ENCODE data around the gene GPC6.

Gene GPC6

DNA sequence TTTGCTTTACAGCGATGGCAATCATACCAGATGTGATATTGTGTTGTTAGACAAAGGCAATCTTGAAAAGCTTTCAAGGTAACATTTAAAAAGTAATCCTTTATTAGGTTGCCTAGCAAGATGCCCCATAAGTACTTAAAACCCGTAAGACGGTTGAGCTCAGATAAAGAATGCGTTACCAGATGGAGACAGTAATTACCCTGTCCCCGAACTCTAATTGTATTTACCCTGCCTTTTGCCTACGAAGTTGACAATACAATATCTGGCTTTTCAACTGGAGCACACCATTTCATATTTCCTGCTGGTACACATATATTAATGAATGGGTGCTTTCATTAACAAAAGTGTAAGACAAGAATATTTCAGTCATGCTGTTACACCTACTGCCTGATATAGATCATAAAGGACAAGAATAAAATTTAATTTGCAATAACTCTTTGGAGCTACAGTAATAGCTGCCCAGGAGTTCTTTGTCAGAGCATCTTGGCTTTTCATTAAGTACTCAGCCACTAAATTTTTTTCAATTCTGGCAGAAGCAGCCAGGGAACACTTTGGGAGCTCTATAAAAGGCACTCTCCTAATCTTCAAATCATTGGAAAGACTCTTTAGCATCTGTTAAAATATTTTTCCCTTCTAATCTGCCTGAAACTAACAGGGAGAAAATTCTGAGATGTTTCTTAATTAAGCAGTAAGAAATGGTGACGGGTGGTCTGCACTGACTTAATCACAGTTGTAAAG lies 1189.1 kb downstream of the GPC6 start:
- DNase-seq (ENCODE audit: low spot score): no peak

- DNase-seq (ENCODE audit: low spot score): no peak
These were observed 1190.0 kb downstream of the GPC6 start for GRCh38 chr13:94416454-94417080.

DNA sequence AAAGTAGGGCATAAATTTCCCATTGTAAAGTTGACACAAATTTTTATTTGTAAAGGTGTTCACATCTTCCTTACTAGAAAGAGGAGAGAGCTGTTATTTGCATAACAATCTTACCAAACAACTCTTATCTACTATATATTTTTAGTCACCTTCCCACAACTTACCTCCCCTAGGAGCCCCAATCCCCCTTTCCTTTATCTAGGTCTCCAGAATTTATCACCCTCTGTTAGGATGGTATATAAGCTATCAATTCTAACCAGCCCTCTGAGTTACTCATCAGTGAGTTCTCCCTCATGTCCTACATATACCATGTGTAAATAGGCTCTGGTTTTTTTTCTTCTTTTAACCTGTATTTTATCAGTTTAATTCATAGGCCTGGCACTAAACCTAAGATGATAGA lies 1190.7 kb downstream of the GPC6 start:
- DNase-seq (ENCODE audit: low spot score): no peak

DNA sequence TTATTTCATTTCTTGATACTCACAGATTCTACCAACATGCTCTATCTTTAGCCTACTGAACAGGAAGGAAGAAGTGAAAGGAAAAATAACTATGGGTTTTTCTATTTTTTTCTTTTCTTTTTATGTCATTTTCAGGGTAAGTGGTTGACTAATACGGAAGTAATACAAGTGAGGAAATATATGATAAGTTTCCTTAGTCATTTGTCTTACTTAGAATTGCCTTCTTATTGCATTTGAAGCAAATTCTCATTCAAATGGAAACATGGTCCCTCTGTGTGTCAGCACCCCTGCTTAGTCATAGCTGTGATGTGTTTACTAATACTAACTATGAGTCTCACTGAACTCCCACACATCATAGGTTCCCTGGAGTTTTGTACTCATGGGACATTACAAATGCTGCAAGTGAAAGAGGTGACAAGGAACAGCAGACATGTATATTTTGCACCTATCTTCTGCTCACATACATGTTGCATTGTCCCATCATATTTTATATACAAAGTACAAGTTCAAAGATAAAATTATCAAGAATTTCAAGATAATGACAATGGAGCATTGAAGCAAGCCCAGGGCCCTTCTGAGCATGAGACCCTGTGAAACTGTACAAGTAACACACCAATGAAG lies 1192.8 kb downstream of the GPC6 start:
- no peak for DNase-seq (ENCODE audit: low spot score)

DNA sequence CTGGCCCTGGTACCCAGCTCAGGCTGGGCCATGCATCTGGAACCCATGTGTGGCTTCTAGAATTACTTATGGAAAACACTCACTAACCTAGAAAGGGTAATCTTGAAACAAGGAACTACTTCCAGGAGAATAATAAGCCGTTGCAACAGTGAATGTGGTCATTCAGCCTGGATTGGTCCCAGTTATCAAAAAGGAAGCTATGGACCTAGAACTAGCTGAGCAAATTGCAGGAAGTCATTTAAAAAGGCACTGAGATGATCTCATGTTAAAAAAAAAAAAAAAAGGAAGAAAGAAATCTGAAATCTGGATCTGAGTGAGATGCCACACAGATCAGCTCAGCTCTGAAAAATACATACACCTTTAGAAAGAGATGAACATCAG lies 1193.3 kb downstream of the GPC6 start:
- no peak for DNase-seq (ENCODE audit: low spot score)

GRCh38 chr13:94427313-94427953 lies 1200.8 kb downstream of the GPC6 start:
- no peak for DNase-seq (ENCODE audit: low spot score)

GRCh38 chr13:94431574-94431973 lies 1205.0 kb downstream of the GPC6 start:
- no peak for DNase-seq (ENCODE audit: low spot score)

DNA sequence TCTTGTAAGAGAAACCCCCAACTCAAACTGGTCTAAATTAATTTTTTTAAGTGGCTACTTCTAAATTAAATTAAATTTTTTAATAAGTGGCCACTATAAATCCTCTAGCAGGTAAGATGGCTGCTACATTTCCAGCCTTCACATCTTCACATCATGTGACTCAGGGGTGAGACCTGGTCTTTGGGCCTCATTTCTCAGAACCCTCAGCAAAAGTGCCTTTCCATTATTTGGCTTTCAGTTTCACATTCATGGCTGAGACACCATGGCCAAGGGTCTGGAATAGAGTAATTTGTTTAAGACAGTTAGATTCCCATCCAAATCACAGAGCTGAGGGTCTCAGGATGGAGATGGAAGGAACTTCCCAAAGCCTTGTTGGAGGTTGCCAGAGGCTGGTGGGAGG lies 1205.4 kb downstream of the GPC6 start:
- DNase-seq (ENCODE audit: low spot score): no peak

DNA sequence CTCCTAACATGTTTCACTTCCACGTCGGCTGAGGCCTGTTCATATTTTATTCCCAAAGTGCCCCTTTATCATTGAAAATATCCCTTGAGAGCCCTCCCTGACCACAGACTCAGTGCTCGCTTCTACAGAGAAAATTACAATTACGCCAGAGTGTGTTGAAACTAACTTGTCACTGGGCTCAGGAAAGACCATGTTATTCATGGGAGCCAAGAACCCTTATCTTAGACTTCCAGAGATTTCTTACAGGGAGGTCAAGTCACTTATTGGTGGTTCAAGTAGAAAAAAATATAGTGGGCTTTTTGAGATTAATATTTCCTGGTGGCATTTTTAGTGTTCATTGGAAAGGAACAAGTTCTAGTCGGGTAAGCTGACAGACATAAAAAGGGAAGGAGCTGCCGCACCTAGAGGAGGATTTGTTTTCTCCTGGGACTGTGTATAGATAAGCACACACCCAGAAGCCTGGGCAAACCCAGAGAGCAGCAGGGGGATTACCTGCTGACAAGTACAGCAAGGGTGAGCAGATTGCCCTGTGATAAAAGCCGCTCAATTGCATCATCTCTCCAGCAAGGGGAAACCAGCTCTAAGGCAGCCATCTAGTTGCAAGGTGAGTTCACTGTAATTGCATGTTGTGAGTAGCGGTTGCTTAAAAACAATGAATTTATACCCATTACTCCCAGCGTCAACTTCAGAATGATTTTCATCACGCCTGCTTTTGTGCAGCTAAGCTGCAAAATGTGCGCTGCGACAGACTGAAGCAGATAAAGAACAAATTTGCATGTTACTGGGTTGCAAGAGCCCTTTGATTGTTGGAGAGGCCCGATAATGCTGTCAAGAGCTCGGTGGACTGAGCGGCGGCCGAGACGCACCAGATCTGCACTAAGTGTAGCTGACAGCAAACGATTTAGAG lies 1206.7 kb downstream of the GPC6 start:
- no peak for DNase-seq (ENCODE audit: low spot score)

DNA sequence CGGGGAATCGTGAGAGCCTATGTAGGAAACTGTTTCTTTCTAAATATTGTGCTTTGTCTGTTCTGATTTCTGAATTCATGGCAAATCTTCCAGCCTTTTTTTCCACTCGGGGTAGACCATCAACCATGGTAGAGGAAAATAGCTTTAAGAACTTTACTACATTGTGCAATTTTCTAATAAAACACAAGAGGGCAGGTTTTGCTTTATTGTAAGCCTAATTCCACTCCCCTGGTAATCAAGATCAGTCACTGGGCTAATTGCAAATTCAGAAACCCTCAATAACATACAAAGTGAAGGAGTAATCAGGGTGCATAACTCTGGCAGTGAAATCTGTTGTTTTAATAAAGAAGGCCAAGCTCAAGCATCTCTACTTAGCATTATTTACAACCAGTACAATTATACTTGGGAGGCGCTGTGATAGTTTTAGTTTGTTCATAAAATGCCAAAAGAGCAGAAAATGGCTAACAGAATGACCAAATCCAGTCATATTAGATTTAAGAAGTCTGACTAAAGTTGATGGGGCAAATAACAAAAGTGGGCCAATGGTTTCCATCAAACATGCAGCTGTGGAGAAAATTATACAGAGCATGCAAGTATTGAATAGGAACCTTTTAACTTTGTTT lies 1209.1 kb downstream of the GPC6 start:
- DNase-seq (ENCODE audit: low spot score): no peak

DNA sequence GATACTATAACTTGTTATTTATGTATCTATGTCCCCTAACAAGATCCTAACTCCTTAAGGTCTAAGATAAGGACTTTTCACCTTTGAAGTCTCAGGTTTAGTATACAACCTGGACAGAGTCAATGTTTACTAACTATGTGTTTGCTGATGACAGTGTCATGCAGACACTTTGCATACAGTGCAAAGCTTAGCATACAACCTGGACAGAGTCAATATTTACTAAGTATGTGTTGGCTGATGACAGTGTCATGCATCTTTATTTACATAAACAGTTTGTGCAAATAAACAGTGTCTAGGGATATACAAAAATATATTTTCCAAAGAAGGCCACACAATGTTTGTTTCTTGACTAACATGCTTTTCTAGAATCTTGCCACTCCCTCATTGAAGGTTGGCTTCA lies 1218.2 kb downstream of the GPC6 start:
- DNase-seq (ENCODE audit: low spot score): no peak

GRCh38 chr13:94454334-94454733 lies 1227.7 kb downstream of the GPC6 start:
- no peak for DNase-seq (ENCODE audit: low spot score)

GRCh38 chr13:94454906-94455305 lies 1228.3 kb downstream of the GPC6 start:
- DNase-seq (ENCODE audit: low spot score): no peak

DNA sequence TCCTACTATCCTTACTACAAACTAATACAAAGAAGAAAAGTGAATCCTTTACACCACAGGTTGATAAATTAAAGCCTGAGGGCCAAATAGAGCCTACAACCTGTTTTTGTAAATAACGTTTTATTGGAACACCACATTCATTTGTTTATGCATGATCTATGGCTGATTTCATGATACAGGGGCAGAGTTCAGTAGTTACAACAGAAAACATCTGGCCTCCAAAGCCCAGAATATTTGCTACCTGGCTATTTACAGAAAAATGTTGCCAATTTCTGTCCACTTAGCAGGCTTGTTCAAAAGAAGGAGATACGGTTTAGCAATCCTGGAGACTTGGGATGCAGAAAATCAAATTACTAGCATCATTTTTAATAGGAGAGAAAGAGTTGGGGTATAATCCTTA lies 1228.8 kb downstream of the GPC6 start:
- DNase-seq (ENCODE audit: low spot score): no peak

Measured in left forelimb (tissue), 1 donor.